ENCODE data around the gene UBE2E2.

Gene UBE2E2

GRCh38 chr3:23479615-23480328 is 276.6 kb downstream of the UBE2E2 start:
- Mint-ChIP-seq H3K36me3 (ENCODE audit: low read depth) (peaks cover 9% of the 10 kb centered on the region), H3K27ac (peak overlapping the region in 1 of 3 experiments; percentile 83), H3K27me3 (ENCODE audit: low read depth) (no peaks in the 10 kb centered on the region), H3K4me1 (peaks cover 43% of the 10 kb centered on the region), H3K9me3 (peaks cover under 1% of the 10 kb centered on the region), H3K4me3 (no peak overlapping the region)
- no peak for TF ChIP-seq CTCF (IDR thresholded peaks at IDR 0.05; ENCODE audit: unreplicated experiment in 3 of 3)

- Mint-ChIP-seq H3K27ac (peak overlapping the region; percentile 80 to 83 (median 83)), H3K27me3 (ENCODE audit: low read depth) (no peaks in the 10 kb centered on the region), H3K36me3 (ENCODE audit: low read depth) (peaks cover 9% of the 10 kb centered on the region), H3K4me1 (peaks cover 43% of the 10 kb centered on the region), H3K9me3 (peaks cover under 1% of the 10 kb centered on the region), H3K4me3 (peak overlapping the region in 2 of 3 experiments; percentile 60 to 71)
- no peak for TF ChIP-seq CTCF (IDR thresholded peaks at IDR 0.05; ENCODE audit: unreplicated experiment in 3 of 3)
Observed at GRCh38 chr3:23480329-23480714, 277.2 kb downstream of the UBE2E2 start.

- Mint-ChIP-seq H3K27me3 (ENCODE audit: low read depth) (no peaks in the 10 kb centered on the region), H3K4me1 (peaks cover 48% of the 10 kb centered on the region), H3K9me3 (peaks cover 4% of the 10 kb centered on the region), H3K27ac (peak overlapping the region; percentile 80 to 83 (median 83)), H3K4me3 (no peak overlapping the region), H3K36me3 (ENCODE audit: low read depth) (peaks cover 13% of the 10 kb centered on the region)
- TF ChIP-seq CTCF (IDR thresholded peaks at IDR 0.05; ENCODE audit: unreplicated experiment in 3 of 3): no peak
Observed at GRCh38 chr3:23481011-23481615, 278.0 kb downstream of the UBE2E2 start.

DNA sequence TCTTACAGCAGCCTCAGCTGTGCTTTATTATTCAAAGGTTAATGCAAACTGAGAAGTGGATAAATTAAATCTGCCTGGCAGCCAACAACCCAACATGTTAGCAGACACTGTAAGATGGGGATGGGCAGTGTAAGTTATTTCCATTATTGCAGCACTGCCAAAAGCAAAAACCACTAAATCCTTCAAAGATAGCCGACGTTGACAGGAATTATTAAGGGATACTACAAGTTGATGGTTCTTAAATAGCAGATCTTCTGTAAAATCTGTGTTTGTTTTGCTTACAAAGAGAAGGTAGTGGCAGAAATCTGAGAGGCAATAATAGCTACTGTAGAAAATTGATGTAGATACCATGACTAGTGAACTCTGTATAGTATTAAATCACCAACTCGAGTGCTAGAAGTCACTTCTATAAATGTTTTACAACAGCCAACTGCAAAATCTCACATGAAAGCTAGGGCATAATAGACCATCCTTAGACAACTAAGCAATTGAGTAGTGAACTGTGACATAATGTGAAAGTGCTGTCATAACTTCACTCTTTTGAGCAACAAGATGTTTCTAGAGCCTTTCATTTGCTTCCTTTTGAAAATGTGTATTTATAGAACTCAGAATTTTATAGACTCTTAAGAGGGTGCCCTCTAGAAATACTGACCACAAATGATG is 278.6 kb downstream of the UBE2E2 start:
- Mint-ChIP-seq H3K4me3 (peak overlapping the region in 1 of 3 experiments; percentile 48), H3K9me3 (peaks cover 4% of the 10 kb centered on the region), H3K4me1 (peaks cover 48% of the 10 kb centered on the region), H3K27me3 (ENCODE audit: low read depth) (no peaks in the 10 kb centered on the region), H3K27ac (peak overlapping the region; percentile 80 to 83 (median 83)), H3K36me3 (ENCODE audit: low read depth) (peaks cover 13% of the 10 kb centered on the region)
- no peak for TF ChIP-seq CTCF (IDR thresholded peaks at IDR 0.05; ENCODE audit: unreplicated experiment in 3 of 3)

DNA sequence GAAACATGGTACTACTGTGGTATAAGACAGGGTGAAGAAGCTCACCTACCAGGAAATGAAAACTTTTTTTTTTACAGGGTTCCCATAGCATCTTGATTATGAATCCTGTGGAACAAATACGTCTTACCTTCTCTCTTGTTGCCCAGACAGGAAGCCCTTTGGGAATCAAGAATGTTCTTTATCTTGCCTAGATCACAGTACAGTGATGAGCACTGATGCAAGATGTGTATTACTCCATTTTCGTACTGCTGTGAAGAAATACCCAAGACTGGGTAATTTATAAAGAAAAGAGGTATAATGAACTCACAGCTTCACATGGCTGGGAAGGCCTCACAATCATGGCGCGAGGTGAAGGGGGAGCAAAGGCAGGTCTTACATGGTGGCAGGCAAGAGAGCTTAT is 281.3 kb downstream of the UBE2E2 start:
- Mint-ChIP-seq H3K36me3 (ENCODE audit: low read depth) (peaks cover 9% of the 10 kb centered on the region), H3K27ac (peak overlapping the region in 1 of 3 experiments; percentile 39), H3K27me3 (ENCODE audit: low read depth) (no peaks in the 10 kb centered on the region), H3K4me3 (no peak overlapping the region), H3K9me3 (peaks cover 4% of the 10 kb centered on the region), H3K4me1 (peaks cover 60% of the 10 kb centered on the region)
- no peak for TF ChIP-seq CTCF (IDR thresholded peaks at IDR 0.05; ENCODE audit: unreplicated experiment in 3 of 3)
